HG03469 (cell line): ENCODE data around the gene PRM2.

Experiments used
- ATAC-seq: cut with Tn5 transposase; IDR thresholded peaks from one replicate; pipeline ENCODE4 v1.9.1; 2021; ENCODE audit warnings: mild to moderate bottlenecking, moderate library complexity, moderate number of reproducible peaks; ENCODE audit not compliant: unreplicated experiment

The PRM2 gene

GRCh38 chr16:11264155-11264832, 12.0 kb downstream of the PRM2 start:
- ATAC-seq = no peak

GRCh38 chr16:11263737-11264136, 12.5 kb downstream of the PRM2 start:
- ATAC-seq = no peak

GRCh38 chr16:11262915-11263314, 13.4 kb downstream of the PRM2 start:
- no peak for ATAC-seq

GRCh38 chr16:11260596-11260966, 15.7 kb downstream of the PRM2 start:
- no peak for ATAC-seq

GRCh38 chr16:11259655-11260595, 16.4 kb downstream of the PRM2 start:
- ATAC-seq = no peak

- ATAC-seq = no peak
Observed at GRCh38 chr16:11258553-11259492, 17.5 kb downstream of the PRM2 start.

- no peak for ATAC-seq
Observed at GRCh38 chr16:11257131-11257938, 18.9 kb downstream of the PRM2 start.

GRCh38 chr16:11256661-11257130, 19.6 kb downstream of the PRM2 start:
- no peak for ATAC-seq

- ATAC-seq = peak; percentile 30
Observed at GRCh38 chr16:11255737-11256660, 20.3 kb downstream of the PRM2 start, which contains the start of gene SOCS1. Gene SOCS1, minus strand, starts transcription at chr16:11256204. Its CDS starts 726 bp downstream, at chr16:11255478.

GRCh38 chr16:11254913-11255736, 21.2 kb downstream of the PRM2 start:
- ATAC-seq = no peak

- no peak for ATAC-seq
Observed at GRCh38 chr16:11253995-11254912, 22.0 kb downstream of the PRM2 start.

GRCh38 chr16:11253009-11253994, 23.0 kb downstream of the PRM2 start:
- ATAC-seq = no peak

GRCh38 chr16:11252482-11252931, 23.8 kb downstream of the PRM2 start:
- no peak for ATAC-seq

- ATAC-seq = no peak
Observed at GRCh38 chr16:11251525-11252481, 24.5 kb downstream of the PRM2 start.
